Transverse colon (tissue), 4 donors: ENCODE measurements around the gene ANGPTL8. TPM values are rescaled to one million over a fixed set of nuclear protein-coding genes. Genes with fewer than 3 reads are reported as not detected.

ENCODE experiments used
- DNase-seq: peaks from one replicate; pipeline ENCODE4 v3.0.0-alpha.2; 2019
- H3K27ac ChIP-seq, 4 donors: fragments of 200-600 bp; sonication (generic); 2 replicates each; pipeline ENCODE4 v1.5.1; 2016 to 2018; ENCODE audit warnings: inconsistent platforms in 4 of 4
- H3K27me3 ChIP-seq: fragments of 200-600 bp; sonication (generic); 2 replicates; pipeline ENCODE4 v1.5.1; 2017; ENCODE audit warnings: inconsistent platforms
- H3K36me3 ChIP-seq, 4 donors: fragments of 200-600 bp; sonication (generic); 2 replicates each; pipeline ENCODE4 v1.5.1; 2017 to 2019; ENCODE audit warnings: inconsistent platforms in 4 of 4
- H3K4me1 ChIP-seq, 4 donors: fragments of 200-600 bp; sonication (generic); 2 replicates each; pipeline ENCODE4 v1.5.1; 2017 to 2020; ENCODE audit warnings: inconsistent platforms in 4 of 4
- H3K4me3 ChIP-seq, 4 donors: fragments of 200-600 bp; sonication (generic); 1 replicate in 1 of 4; 2 replicates in 3 of 4; pipeline versions ENCODE4 v1.5.1 to v1.6.1; 2017 to 2019; ENCODE audit warnings: inconsistent platforms in 4 of 4
- H3K9me3 ChIP-seq, 2 donors: fragments of 200-600 bp; sonication (generic); 2 replicates each; pipeline ENCODE4 v1.5.1; 2017 to 2019; ENCODE audit warnings: inconsistent platforms in 2 of 2
- CTCF ChIP-seq, 5 experiments: fragments of 200-600 bp in 3 of 5; fragments of 450-650 bp in 2 of 5; sonication (generic) in 3 of 5; IDR thresholded peaks; 1 replicate in 2 of 5; 2 replicates in 3 of 5; pipeline ENCODE4 v1.5.1; 2016 to 2017; ENCODE audit warnings: antibody characterized with exemption in 5 of 5, inconsistent platforms in 3 of 5, mild to moderate bottlenecking in 2 of 5, moderate library complexity in 1 of 5
- EP300 ChIP-seq: sonication (generic); formaldehyde crosslinking; IDR thresholded peaks from one replicate; pipeline ENCODE4 v1.6.1; 2017; ENCODE audit warnings: antibody characterized with exemption, low read depth
- POLR2A ChIP-seq: fragments of 450-650 bp; IDR thresholded peaks from one replicate; pipeline ENCODE4 v1.6.1; 2016; ENCODE audit warnings: antibody characterized with exemption, mild to moderate bottlenecking, moderate library complexity
- POLR2AphosphoS5 ChIP-seq, 3 donors: sonication (generic); formaldehyde crosslinking; IDR thresholded peaks; one replicate each; pipeline ENCODE4 v1.6.1; 2016; ENCODE audit warnings: antibody characterized with exemption in 3 of 3
- WGBS, 2 donors: methylation state at CpG; one replicate each; pipeline ENCODE4 v1.1.5; 2018; ENCODE audit warnings: low coverage in 1 of 2; 5-methylcytosine and 5-hydroxymethylcytosine counted together
- in situ Hi-C, 4 donors: fragments of 200-750 bp; cut with MboI; loops; one replicate each; pipeline versions ENCODE4 v1.15.0 to v1.15.1; 2017; ENCODE audit warnings: low sequenced_read_pairs in 3 of 4, low pct_ligation_motif_present in 1 of 4, low pct_unique_long_range_greater_than_20kb in 1 of 4
- intact Hi-C: fragments of 100-400 bp; cut with DNase I; formaldehyde crosslinking; loops from one replicate; pipeline ENCODE4 v1.15.1; 2023; ENCODE audit warnings: low total_unique reads
- total RNA-seq, 4 donors: library from RNA; depleted of rRNA; stranded (reverse); fragments of >200 nt; gene quantifications; one replicate each; pipeline ENCODE4 v1.1.0, GENCODE V29; 2016

Gene ANGPTL8
- total RNA-seq, 4 donors from 2014 or later: not detected

- intact Hi-C loops: no loop called here
- Histone ChIP-seq H3K36me3 (peaks cover 0 to 10% (median 3%) of the 10 kb centered on the region in 4 donors), H3K27ac (no peak overlapping the region), H3K4me1 (no peaks in the 10 kb centered on the region), H3K4me3 (no peak overlapping the region), H3K27me3 (no peaks in the 10 kb centered on the region), H3K9me3 (no peaks in the 10 kb centered on the region)
- WGBS, 2 donors: 88 to 100% methylated on average over 2 to 3 of the region's 3 CpGs
- no peak for DNase-seq
- in situ Hi-C loops: loop anchor here in 2 of 4 donors (25.0 kb wide), 1 partner anchor 186 kb away; no protein-coding TSS in a partner anchor
- TF ChIP-seq EP300: no peak
- no peak for TF ChIP-seq POLR2A
Observed at GRCh38 chr19:11223200-11223599, 16.2 kb upstream of the ANGPTL8 start.

- intact Hi-C loops (loop anchor here (1.0 kb wide), 1 partner anchor 10 kb away; no protein-coding TSS in a partner anchor), in situ Hi-C loops (loop anchor here in 2 of 4 donors (25.0 kb wide), 1 partner anchor 187 kb away; no protein-coding TSS in a partner anchor)
- Histone ChIP-seq H3K4me1 (no peaks in the 10 kb centered on the region), H3K9me3 (no peaks in the 10 kb centered on the region), H3K36me3 (peaks cover 0 to 10% (median 3%) of the 10 kb centered on the region in 4 donors), H3K27me3 (no peaks in the 10 kb centered on the region), H3K4me3 (no peak overlapping the region), H3K27ac (no peak overlapping the region)
- TF ChIP-seq POLR2AphosphoS5 (IDR thresholded peaks at IDR 0.05): no peak
- no peak for TF ChIP-seq CTCF (IDR thresholded peaks at IDR 0.05)
- TF ChIP-seq POLR2A: no peak
- TF ChIP-seq EP300: no peak
- no peak for DNase-seq
- 92% methylated on average over 7 of the region's 7 CpGs; no CpG with 5 or more reads in 1 of the 2 donors for WGBS, 2 donors
Observed at GRCh38 chr19:11224429-11224828, 15.0 kb upstream of the ANGPTL8 start.

- no peaks in the 10 kb centered on the region for H3K27me3 ChIP-seq
- H3K36me3 ChIP-seq: peaks cover 0 to 10% (median 3%) of the 10 kb centered on the region in 4 donors
- H3K4me1 ChIP-seq: no peaks in the 10 kb centered on the region
- H3K4me3 ChIP-seq: no peak overlapping the region
- 85 to 95% methylated on average over 4 to 5 of the region's 5 CpGs for WGBS, 2 donors
- intact Hi-C loops: no loop called here
- no peak for DNase-seq
- in situ Hi-C loops: no loop called here
- no peaks in the 10 kb centered on the region for H3K9me3 ChIP-seq
- TF ChIP-seq CTCF (IDR thresholded peaks at IDR 0.05) (no peak), POLR2A (no peak), POLR2AphosphoS5 (IDR thresholded peaks at IDR 0.05) (no peak)
- no peak overlapping the region for H3K27ac ChIP-seq
Observed at GRCh38 chr19:11225172-11225571, 14.2 kb upstream of the ANGPTL8 start.

GRCh38 chr19:11225815-11226214 lies 13.6 kb upstream of the ANGPTL8 start:
- Histone ChIP-seq H3K4me3 (no peak overlapping the region), H3K9me3 (no peaks in the 10 kb centered on the region), H3K27ac (no peak overlapping the region), H3K27me3 (no peaks in the 10 kb centered on the region), H3K4me1 (no peaks in the 10 kb centered on the region), H3K36me3 (peaks cover 0 to 10% (median 3%) of the 10 kb centered on the region in 4 donors)
- intact Hi-C loops: no loop called here
- TF ChIP-seq EP300: no peak
- TF ChIP-seq POLR2A: no peak
- TF ChIP-seq CTCF (IDR thresholded peaks at IDR 0.05): no peak
- no peak for TF ChIP-seq POLR2AphosphoS5 (IDR thresholded peaks at IDR 0.05)
- DNase-seq: no peak
- WGBS, 2 donors: 94 to 100% methylated on average over 2 to 3 of the region's 3 CpGs
- in situ Hi-C loops: no loop called here

GRCh38 chr19:11226716-11227166 lies 12.7 kb upstream of the ANGPTL8 start:
- no peak overlapping the region for H3K4me3 ChIP-seq
- in situ Hi-C loops: no loop called here
- no peak for DNase-seq
- H3K27me3 ChIP-seq: no peaks in the 10 kb centered on the region
- no peaks in the 10 kb centered on the region for H3K4me1 ChIP-seq
- H3K36me3 ChIP-seq: peaks cover 0 to 9% (median 2%) of the 10 kb centered on the region in 4 donors
- WGBS, 2 donors: 20 to 77% methylated on average over 1 of the region's 1 CpG
- no peak for TF ChIP-seq POLR2A
- TF ChIP-seq CTCF (IDR thresholded peaks at IDR 0.05): no peak
- no peak for TF ChIP-seq POLR2AphosphoS5 (IDR thresholded peaks at IDR 0.05)
- TF ChIP-seq EP300: no peak
- no peak overlapping the region for H3K27ac ChIP-seq
- intact Hi-C loops: no loop called here
- no peaks in the 10 kb centered on the region for H3K9me3 ChIP-seq
